Testis (tissue), 2 donors: Measurements from ENCODE around the gene PRKG1.

ENCODE experiments used
- POLR2A ChIP-seq: fragments of 450-650 bp; IDR thresholded peaks from one replicate; pipeline ENCODE4 v1.6.1; 2017; ENCODE audit warnings: antibody characterized with exemption, mild to moderate bottlenecking, moderate library complexity
- TF ChIP-seq, protein P1 (sequence below), 3 experiments: fragments of 450-650 bp in 2 of 3; fragments of 200-600 bp in 1 of 3; sonication (generic) in 1 of 3; IDR thresholded peaks; one replicate each; pipeline ENCODE4 v1.5.1; 2016 to 2019; ENCODE audit warnings: antibody characterized with exemption in 3 of 3, mild to moderate bottlenecking in 2 of 3, moderate library complexity in 1 of 3

DNA sequence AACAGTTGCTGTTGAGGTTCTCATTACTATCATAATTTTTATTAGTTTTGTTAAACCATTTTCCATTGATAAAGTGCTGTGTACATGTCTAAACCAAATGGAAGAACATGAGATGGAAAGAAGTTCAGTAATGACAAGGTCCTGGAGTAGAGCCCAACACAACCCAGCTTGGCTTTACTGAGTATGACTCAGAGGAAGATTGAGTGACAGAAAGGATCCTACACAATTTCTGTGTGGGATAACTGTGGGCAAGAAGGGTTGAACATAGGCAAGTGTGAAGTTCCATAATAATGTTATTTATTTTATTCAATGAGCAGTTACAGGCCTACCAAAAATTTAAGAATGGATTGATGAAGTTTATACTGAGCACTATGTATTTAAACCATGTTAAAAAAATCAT, 15.9 kb downstream of the PRKG1 start:
- TF ChIP-seq, protein P1, sequence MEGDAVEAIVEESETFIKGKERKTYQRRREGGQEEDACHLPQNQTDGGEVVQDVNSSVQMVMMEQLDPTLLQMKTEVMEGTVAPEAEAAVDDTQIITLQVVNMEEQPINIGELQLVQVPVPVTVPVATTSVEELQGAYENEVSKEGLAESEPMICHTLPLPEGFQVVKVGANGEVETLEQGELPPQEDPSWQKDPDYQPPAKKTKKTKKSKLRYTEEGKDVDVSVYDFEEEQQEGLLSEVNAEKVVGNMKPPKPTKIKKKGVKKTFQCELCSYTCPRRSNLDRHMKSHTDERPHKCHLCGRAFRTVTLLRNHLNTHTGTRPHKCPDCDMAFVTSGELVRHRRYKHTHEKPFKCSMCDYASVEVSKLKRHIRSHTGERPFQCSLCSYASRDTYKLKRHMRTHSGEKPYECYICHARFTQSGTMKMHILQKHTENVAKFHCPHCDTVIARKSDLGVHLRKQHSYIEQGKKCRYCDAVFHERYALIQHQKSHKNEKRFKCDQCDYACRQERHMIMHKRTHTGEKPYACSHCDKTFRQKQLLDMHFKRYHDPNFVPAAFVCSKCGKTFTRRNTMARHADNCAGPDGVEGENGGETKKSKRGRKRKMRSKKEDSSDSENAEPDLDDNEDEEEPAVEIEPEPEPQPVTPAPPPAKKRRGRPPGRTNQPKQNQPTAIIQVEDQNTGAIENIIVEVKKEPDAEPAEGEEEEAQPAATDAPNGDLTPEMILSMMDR (IDR thresholded peaks at IDR 0.05): no peak
- TF ChIP-seq POLR2A: no peak
